Myocyte (in vitro differentiated cells): ENCODE data around the gene TRIM15. TPM values are rescaled to one million over a fixed set of nuclear protein-coding genes. Genes with fewer than 3 reads are reported as not detected.
A peak's percentile ranks its signal among the peaks of the same experiment; 100 is the strongest.
"Not testable (repeated sequence)": the region's sequence is repeated elsewhere in the genome, so short reads cannot be mapped to it uniquely, and the experiment has no call there.

Experiments
- DNase-seq: peaks from one replicate; pipeline ENCODE4 v3.0.0-alpha.2; 2012; ENCODE audit warnings: low read depth
- polyA plus RNA-seq: library from polyadenylated mRNA; unstranded; fragments of >200 nt; gene quantifications from one replicate; pipeline ENCODE4 v1.2.1, GENCODE V29; 2012; ENCODE audit warnings: missing spikeins
- total RNA-seq: library from RNA; depleted of rRNA; stranded (reverse); fragments of >200 nt; gene quantifications from 2 replicates; pipeline ENCODE4 v1.2.3, GENCODE V29; 2014

TRIM15 gene
- not detected in 2 replicates for total RNA-seq
- not detected for polyA plus RNA-seq

GRCh38 chr6:30163090-30163917 is at the start of gene TRIM15:
Gene TRIM15, plus strand, starts transcription at chr6:30163546. Its CDS starts 139 bp downstream, at chr6:30163685.
- DNase-seq: no peak

GRCh38 chr6:30113841-30114240 is 49.5 kb upstream of the TRIM15 start:
- no peak for DNase-seq

- no peak for DNase-seq
Observed at GRCh38 chr6:30116724-30117123, 46.6 kb upstream of the TRIM15 start.

- not testable (repeated sequence) for DNase-seq
Observed at GRCh38 chr6:30118691-30119090, 44.7 kb upstream of the TRIM15 start.

- DNase-seq: no peak
Observed at GRCh38 chr6:30121446-30122366, 41.6 kb upstream of the TRIM15 start.

- DNase-seq: no peak
Observed at GRCh38 chr6:30122515-30122914, 40.8 kb upstream of the TRIM15 start.

- DNase-seq: no peak
Observed at GRCh38 chr6:30127238-30128093, 35.9 kb upstream of the TRIM15 start.

- no peak for DNase-seq
Observed at GRCh38 chr6:30129265-30130178, 33.8 kb upstream of the TRIM15 start.

- DNase-seq: no peak
Observed at GRCh38 chr6:30130179-30130679, 33.1 kb upstream of the TRIM15 start.

- DNase-seq: peak; percentile 83
Observed at GRCh38 chr6:30130887-30131862, 32.2 kb upstream of the TRIM15 start.

- no peak for DNase-seq
Observed at GRCh38 chr6:30131947-30132497, 31.3 kb upstream of the TRIM15 start.

- no peak for DNase-seq
Observed at GRCh38 chr6:30135147-30135546, 28.2 kb upstream of the TRIM15 start.

GRCh38 chr6:30135757-30136156 is 27.6 kb upstream of the TRIM15 start, which contains the start of gene TRIM40:
Gene TRIM40, plus strand, starts transcription at chr6:30136140. Its CDS starts 897 bp downstream, at chr6:30137037.
- DNase-seq: no peak

GRCh38 chr6:30136570-30137286 is 26.6 kb upstream of the TRIM15 start:
- DNase-seq: no peak

- DNase-seq: not testable (repeated sequence)
Observed at GRCh38 chr6:30140240-30140639, 23.1 kb upstream of the TRIM15 start.

- DNase-seq: no peak
Observed at GRCh38 chr6:30142665-30143064, 20.7 kb upstream of the TRIM15 start.

GRCh38 chr6:30143780-30144179 is 19.6 kb upstream of the TRIM15 start:
- no peak for DNase-seq
